ENCODE data around the gene KCNN4. TPM values are rescaled to one million over a fixed set of nuclear protein-coding genes. Genes with fewer than 3 reads are reported as not detected.
A peak's percentile ranks its signal among the peaks of the same experiment; 100 is the strongest.

Gene KCNN4
- total RNA-seq, 1 donor from 2014 or later = 154 TPM

GRCh38 chr19:43752287-43752875 lies 28.4 kb downstream of the KCNN4 start:
- Mint-ChIP-seq H3K9me3 (no peaks in the 10 kb centered on the region), H3K4me3 (peak overlapping the region; percentile 6), H3K27ac (peak overlapping the region; percentile 98), H3K36me3 (ENCODE audit: low read depth) (peaks cover 54% of the 10 kb centered on the region), H3K27me3 (no peaks in the 10 kb centered on the region), H3K4me1 (peaks cover 78% of the 10 kb centered on the region)
- DNase-seq = no peak
- POLR2A ChIA-PET = interaction anchor here (0.6 to 24.7 kb wide), 5 partner anchors 14 to 461 kb away, joined by 4 to 661 read pairs (median 9); partner anchors contain the start of gene KCNN4
- no peak for TF ChIP-seq CTCF (IDR thresholded peaks at IDR 0.05)
- no peak for ATAC-seq (ENCODE audit: low read depth)
- CTCF ChIA-PET = interaction anchor here (1.2 to 4.0 kb wide), 6 partner anchors 7 to 57 kb away, joined by 3 to 33 read pairs (median 9); partner anchors contain the start of gene KCNN4
- intact Hi-C loops (cut with micrococcal nuclease) = loop anchor here (2.0 kb wide), 1 partner anchor 56 kb away; no protein-coding TSS in a partner anchor

GRCh38 chr19:43751466-43752220 lies 29.1 kb downstream of the KCNN4 start:
- intact Hi-C loops (cut with micrococcal nuclease) = loop anchor here (2.0 kb wide), 1 partner anchor 57 kb away; no protein-coding TSS in a partner anchor
- H3K4me1 Mint-ChIP-seq = peaks cover 74% of the 10 kb centered on the region
- ChIA-PET POLR2A (interaction anchor here (0.6 to 24.7 kb wide), 4 partner anchors 14 to 1829 kb away, joined by 3 to 661 read pairs (median 179); partner anchors contain the start of genes KCNN4 and RELB), CTCF (interaction anchor here (1.7 to 4.0 kb wide), 3 partner anchors 14 to 33 kb away, joined by 4 to 33 read pairs (median 14); partner anchors contain the start of gene KCNN4)
- DNase-seq = no peak
- H3K9me3 Mint-ChIP-seq = no peaks in the 10 kb centered on the region
- H3K27ac Mint-ChIP-seq = peak overlapping the region; percentile 98
- peak overlapping the region; percentile 6 for H3K4me3 Mint-ChIP-seq
- TF ChIP-seq CTCF (IDR thresholded peaks at IDR 0.05) = no peak
- H3K27me3 Mint-ChIP-seq = no peaks in the 10 kb centered on the region
- H3K36me3 Mint-ChIP-seq (ENCODE audit: low read depth) = peaks cover 60% of the 10 kb centered on the region
- ATAC-seq (ENCODE audit: low read depth) = no peak

- no peak for ATAC-seq (ENCODE audit: low read depth)
Observed at GRCh38 chr19:43749898-43750297, 30.9 kb downstream of the KCNN4 start.

GRCh38 chr19:43749152-43749551 lies 31.6 kb downstream of the KCNN4 start:
- Mint-ChIP-seq H3K4me3 (peak overlapping the region; percentile 9), H3K27me3 (no peaks in the 10 kb centered on the region), H3K36me3 (ENCODE audit: low read depth) (peaks cover 74% of the 10 kb centered on the region), H3K27ac (peak overlapping the region; percentile 90), H3K9me3 (no peaks in the 10 kb centered on the region), H3K4me1 (peaks cover 70% of the 10 kb centered on the region)
- ATAC-seq (ENCODE audit: low read depth) (no peak), DNase-seq (no peak)
- intact Hi-C loops (cut with micrococcal nuclease) = loop anchor here (10.0 kb wide), 1 partner anchor 194 kb away; no protein-coding TSS in a partner anchor
- no peak for TF ChIP-seq CTCF (IDR thresholded peaks at IDR 0.05)
- POLR2A ChIA-PET = interaction anchor here (11.2 to 24.7 kb wide), 2 partner anchors 17 to 31 kb away, joined by 355 to 661 read pairs; partner anchors contain the start of gene KCNN4
- CTCF ChIA-PET = interaction anchor here (1.3 kb wide), 1 partner anchor 36 kb away, joined by 5 read pairs; no protein-coding TSS in a partner anchor

More at GRCh38 chr19:43749898-43750297, 30.9 kb downstream of the KCNN4 start:
- H3K27ac Mint-ChIP-seq = peak overlapping the region; percentile 98
- peaks cover 71% of the 10 kb centered on the region for H3K4me1 Mint-ChIP-seq
- H3K36me3 Mint-ChIP-seq (ENCODE audit: low read depth) = peaks cover 71% of the 10 kb centered on the region
- no peak for DNase-seq
- no peak overlapping the region for H3K4me3 Mint-ChIP-seq
- intact Hi-C loops (cut with micrococcal nuclease) = loop anchor here (10.0 kb wide), 1 partner anchor 195 kb away; no protein-coding TSS in a partner anchor
- no peaks in the 10 kb centered on the region for H3K27me3 Mint-ChIP-seq
- CTCF ChIA-PET = interaction anchor here (1.0 to 1.3 kb wide), 2 partner anchors 17 to 35 kb away, joined by 3 to 5 read pairs; no protein-coding TSS in a partner anchor
- POLR2A ChIA-PET = interaction anchor here (11.2 to 24.7 kb wide), 2 partner anchors 16 to 30 kb away, joined by 355 to 661 read pairs; partner anchors contain the start of gene KCNN4
- no peak for TF ChIP-seq CTCF (IDR thresholded peaks at IDR 0.05)
- H3K9me3 Mint-ChIP-seq = no peaks in the 10 kb centered on the region
